GM19467 (cell line): ENCODE measurements around the gene ZSWIM9.

Source experiments
- ATAC-seq: cut with Tn5 transposase; IDR thresholded peaks from one replicate; pipeline ENCODE4 v1.9.1; 2021; ENCODE audit warnings: mild to moderate bottlenecking, moderate library complexity; ENCODE audit not compliant: unreplicated experiment

Gene ZSWIM9

GRCh38 chr19:48174445-48175030 is 4.1 kb downstream of the ZSWIM9 start:
- ATAC-seq, result no peak

DNA sequence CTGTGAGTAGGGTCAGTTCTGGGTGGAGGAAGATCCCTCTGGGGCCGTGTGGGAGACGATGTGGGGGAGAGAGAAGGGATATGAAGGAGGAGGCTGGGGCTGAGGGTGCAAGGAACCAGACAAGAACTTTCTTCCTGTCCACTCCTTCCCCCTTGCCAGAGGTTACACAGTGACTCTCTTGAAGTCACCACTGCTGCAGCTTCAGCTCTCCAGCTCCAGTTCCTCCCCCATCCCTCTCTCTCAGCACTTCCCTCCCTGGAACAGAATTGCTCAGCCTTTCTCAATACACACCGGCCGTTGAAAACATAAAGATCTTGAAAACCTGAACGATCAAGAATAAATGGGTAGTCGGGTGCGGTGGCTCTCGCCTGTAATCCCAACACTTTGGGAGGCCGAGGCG is 5.1 kb downstream of the ZSWIM9 start:
- no peak for ATAC-seq

GRCh38 chr19:48176226-48176625 is 5.7 kb downstream of the ZSWIM9 start:
- ATAC-seq, result no peak

- ATAC-seq, result no peak
Measured at GRCh38 chr19:48181505-48181904, 11.0 kb downstream of the ZSWIM9 start.

- ATAC-seq, result no peak
Measured at GRCh38 chr19:48182434-48182833, 12.0 kb downstream of the ZSWIM9 start.

GRCh38 chr19:48183356-48183755 is 12.9 kb downstream of the ZSWIM9 start:
- no peak for ATAC-seq

- ATAC-seq, result peak; percentile 17
Measured at GRCh38 chr19:48186015-48186414, 15.5 kb downstream of the ZSWIM9 start.

- ATAC-seq, result peak; percentile 46
Measured at GRCh38 chr19:48186541-48186991, 16.1 kb downstream of the ZSWIM9 start.

DNA sequence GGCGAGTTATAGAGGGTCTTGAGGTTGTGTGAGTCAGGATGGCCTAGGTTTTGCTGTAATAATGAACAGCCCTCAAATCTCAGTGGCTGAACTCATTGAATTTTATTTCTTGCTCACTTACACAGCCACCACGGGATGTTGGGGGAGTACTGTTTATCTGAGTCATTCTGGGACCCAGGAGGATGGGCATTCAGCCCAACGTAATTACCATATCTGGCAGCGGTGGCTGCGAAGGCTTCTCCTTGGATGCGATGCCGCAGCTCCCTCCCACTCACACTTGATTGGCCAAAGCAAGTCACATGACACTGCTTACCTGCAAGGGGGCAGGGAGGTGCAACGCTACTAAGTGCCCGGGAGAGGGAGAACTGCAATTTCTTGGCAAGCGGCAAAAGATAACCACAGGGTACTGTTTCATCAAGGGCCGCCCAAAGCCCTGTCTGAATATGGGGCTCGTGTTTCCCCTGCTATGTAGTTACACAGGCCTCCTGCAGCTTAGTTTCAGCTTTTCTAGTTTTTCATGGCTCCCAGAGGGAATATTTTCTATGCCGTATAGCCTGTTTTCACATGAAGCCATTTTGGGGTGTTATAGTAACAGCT is 19.9 kb downstream of the ZSWIM9 start:
- ATAC-seq, result no peak

DNA sequence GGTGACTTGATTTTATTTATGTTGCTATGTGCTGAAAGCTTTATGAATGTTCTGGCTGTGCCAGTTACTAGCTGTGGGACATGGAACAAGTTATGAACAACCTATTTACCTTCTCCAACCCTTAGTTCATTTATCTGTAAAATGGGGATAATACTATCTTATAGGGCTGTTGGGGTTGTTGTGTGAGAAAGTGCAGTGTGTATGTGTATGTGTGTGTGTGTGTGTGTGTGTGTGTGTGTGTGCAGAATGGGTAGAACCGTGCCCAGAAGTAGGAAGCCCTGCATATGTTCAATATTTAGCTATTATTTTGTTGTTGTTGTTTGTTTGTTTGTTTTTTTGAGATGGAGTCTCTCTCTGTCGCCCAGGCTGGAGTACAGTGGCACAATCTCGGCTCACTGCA is 20.4 kb downstream of the ZSWIM9 start:
- ATAC-seq, result no peak

DNA sequence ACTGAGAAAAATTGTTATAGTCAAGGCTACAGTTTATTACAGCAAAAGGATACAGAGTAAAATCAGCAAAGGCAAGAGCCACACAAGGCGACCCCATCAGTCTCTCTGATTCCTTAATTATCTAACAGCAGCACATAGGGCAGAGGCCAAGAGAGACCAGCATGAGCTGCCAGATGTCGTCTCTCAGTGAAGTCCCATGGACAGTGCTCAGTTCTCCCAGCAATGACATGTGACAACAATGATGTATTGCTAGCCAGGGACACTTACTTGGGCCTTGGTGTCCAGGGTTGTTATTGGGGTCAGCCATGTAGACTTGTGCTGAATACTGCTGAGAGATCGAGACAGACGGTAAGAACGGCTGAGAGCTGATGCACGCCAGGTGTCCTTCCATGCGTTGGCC is 22.3 kb downstream of the ZSWIM9 start:
- no peak for ATAC-seq

DNA sequence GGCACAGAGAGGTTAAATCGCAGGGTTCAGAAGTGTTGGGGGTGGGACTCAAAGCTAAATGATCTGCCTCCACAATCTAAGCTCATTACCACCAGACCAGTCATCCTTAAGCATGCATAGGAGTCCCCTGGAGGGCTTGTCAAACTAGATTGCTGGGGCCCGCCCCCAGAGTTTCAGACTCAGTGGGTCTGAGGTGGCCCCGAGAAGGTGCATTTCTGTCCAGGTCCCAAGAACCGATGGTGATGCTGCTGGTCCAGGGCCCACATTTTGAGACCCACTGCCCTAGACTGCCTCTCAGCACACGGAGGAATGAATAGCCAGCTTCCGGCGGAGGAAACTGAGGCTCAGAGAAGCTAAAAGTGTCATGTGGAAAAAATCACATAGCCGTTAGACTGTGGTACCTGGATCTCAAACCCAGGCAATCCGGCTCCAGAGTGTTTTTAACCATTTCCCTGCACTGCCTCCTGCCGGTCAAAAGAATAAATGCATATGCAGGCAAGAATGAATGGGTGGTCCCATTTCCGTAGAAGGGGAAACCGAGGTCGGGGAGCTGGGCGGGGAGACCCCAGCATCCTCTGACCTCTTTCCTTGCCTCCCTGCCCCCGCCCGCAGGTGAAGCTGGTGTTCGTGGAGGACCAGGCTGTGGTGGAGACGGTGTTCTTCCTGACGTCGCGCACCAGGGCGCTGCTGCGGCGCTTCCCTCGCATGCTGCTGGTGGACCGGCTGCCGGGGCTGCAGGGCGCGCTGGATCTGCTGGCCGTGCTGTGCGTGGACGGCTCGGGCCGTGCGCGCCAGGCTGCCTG is 23.8 kb downstream of the ZSWIM9 start:
- ATAC-seq, result no peak

GRCh38 chr19:48194844-48195830 is 24.7 kb downstream of the ZSWIM9 start:
- no peak for ATAC-seq

DNA sequence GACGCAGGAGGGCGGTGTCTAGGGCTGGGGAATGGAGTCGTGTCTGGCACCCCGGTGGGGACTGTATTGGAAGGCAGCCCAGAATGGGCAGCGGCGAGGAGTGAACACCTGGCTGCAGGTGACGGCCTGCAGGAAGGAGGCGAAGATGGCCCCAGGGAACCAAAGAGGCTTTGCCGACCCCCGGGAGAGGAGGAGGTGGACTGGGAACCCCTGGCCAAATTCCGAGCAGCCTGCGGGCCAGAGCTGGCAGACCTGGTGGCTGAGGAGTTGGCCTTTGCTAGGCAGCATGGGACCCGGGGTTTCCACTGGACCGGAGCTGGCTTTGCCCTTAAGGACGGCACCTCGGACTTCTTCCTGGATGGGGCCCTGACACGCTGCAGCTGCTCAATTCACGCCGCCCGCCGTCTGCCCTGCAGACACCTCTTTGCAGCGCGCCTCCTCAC is 25.9 kb downstream of the ZSWIM9 start:
- ATAC-seq, result no peak

DNA sequence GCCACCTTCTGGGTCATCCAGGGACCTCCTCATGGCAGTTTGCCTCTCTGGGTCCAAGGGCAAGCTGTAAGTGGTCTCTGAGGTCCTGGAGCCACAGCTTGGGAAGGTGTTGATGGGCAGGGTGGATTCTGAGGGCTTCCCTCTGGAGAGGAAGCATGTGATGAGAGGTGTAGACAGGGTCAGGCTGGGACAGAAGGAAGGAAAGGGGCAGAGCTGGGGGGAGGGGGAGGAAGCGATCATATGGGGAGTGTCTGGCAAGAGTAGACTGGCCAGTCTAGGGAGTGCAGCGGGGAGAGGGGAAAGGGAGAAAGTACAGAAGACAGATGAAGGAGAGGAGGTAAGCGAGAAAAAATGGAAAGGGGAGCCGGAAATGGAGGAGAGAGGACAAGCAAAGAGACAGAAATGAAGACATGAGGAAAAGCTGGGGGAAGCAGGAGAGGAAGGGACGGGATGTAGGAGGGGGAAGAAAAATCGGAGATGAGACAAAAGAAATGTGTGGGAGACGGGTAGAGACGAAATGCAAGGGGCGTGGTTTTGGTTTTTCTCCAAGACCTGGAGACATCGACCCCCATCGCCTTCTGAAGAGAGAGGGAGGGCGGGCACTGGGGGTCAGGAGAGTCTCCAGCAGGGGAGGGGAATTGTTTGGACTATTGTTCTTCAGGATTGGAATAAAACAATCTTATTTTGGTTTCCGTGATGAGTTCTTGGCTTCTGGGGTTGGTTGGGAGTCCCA is 26.6 kb downstream of the ZSWIM9 start:
- no peak for ATAC-seq

- no peak for ATAC-seq
Measured at GRCh38 chr19:48203222-48203793, 32.8 kb downstream of the ZSWIM9 start.

GRCh38 chr19:48203794-48204628 is 33.5 kb downstream of the ZSWIM9 start:
- peak; percentile 87 for ATAC-seq

DNA sequence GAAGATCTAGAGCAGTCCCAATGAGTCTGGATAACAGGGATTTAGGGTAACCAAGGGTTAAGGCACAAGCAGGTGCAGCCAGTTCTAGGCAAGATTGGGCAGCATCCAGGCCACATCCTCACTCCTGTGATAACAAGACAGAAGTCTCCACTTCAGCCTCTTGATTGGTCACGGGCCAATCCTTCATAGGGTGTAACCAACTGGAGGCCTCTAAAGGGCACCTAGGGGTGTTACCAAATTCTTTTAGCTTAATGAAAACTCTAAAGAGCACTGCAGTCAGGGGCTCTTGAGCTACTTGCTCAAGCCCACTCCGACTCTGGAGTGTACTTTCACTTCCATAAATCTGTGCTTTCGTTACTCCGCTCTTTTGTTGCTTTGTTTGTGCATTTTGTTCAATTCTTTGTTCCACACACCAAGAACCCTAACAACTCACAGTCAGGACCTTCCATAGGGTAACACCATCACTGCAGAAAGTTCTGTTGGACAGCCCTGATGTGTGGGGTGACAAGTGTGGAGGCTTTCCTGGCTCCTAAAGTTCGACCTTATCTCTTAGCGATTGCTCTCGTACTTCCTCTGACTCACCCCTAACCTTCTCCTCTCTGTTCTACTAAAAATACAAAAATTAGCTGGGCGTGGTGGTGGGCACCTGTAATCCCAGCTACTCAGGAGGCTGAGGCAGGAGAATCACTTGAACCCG is 36.1 kb downstream of the ZSWIM9 start:
- ATAC-seq, result no peak
